HG03520 (cell line): ENCODE results near the gene NPW.
"Not testable (repeated sequence)": the region's sequence is repeated elsewhere in the genome, so short reads cannot be mapped to it uniquely, and the experiment has no call there.

Experiments used
- ATAC-seq: cut with Tn5 transposase; IDR thresholded peaks from one replicate; pipeline ENCODE4 v1.9.1; 2021; ENCODE audit warnings: mild to moderate bottlenecking, moderate library complexity; ENCODE audit not compliant: unreplicated experiment

NPW gene

DNA sequence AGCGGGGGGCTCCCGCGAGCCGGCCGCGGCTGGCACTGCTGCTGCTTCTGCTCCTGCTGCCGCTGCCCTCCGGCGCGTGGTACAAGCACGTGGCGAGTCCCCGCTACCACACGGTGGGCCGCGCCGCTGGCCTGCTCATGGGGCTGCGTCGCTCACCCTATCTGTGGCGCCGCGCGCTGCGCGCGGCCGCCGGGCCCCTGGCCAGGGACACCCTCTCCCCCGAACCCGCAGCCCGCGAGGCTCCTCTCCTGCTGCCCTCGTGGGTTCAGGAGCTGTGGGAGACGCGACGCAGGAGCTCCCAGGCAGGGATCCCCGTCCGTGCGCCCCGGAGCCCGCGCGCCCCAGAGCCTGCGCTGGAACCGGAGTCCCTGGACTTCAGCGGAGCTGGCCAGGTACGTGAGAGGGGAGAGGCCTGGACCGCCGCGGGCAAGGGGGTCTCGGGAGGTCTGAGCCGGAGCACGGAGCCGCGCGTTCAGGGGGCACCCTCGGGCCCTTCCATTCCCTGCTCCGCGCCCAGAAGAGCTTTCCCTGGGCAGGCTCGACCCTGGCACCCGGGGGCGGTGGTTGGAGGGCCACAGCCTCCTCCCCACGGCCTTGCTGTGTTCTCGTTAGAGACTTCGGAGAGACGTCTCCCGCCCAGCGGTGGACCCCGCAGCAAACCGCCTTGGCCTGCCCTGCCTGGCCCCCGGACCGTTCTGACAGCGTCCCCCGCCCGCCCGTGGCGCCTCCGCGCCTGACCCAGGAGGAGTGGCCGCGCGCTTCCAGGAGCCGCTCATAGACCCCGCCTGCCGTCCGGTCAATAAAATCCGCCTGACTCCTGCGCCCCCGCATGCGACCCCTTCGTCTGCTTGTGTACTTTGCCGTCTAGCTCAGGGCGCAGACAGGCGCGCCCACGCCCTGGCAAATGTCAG is 591 bp downstream of the NPW start:
- ATAC-seq = no peak

GRCh38 chr16:2022723-2023091 is 3.1 kb downstream of the NPW start:
- ATAC-seq = no peak

- ATAC-seq = peak; percentile 50
Observed at GRCh38 chr16:2023092-2024031, 3.8 kb downstream of the NPW start.

DNA sequence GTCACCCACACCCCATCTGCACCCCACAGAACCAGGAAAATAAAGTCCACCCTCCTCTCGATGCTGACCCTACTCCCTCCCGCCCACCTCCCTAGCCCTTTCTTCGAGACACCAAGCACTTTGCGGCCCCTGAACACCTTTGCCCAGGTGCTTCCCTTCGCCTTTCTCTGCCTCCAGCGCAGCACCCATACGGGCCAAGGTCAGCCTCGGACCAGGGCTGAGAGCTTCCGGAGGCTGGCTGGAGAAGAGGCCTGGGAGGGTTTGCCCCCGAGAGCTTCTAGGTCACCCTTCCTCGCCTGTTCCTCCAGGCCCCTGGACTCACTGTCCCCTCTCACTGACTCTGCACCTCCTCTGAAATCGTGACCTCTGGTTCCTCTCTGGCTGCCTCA is 4.4 kb downstream of the NPW start:
- no peak for ATAC-seq

DNA sequence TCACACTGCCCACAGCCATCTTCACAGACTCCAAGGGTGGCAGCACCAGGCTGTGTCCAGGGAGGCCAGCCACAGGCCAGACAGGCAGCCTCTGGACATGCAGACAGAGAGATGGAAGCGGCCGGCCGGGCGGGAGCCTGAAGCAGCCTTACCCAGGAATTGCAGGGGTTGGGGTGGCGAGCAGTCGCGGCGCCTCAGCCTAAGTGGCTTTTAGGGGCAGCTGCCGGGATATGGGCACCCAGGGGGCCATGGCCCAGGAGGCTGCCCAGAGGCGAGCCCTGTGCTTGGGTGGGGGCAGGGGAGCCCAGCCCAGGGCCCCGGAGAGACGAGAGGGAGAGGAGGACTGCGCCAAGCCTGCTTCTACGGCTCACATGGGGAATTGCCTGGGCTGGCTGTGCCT is 5.7 kb downstream of the NPW start:
- no peak for ATAC-seq

GRCh38 chr16:2025878-2026460 is 6.4 kb downstream of the NPW start:
- no peak for ATAC-seq

- ATAC-seq = no peak
Observed at GRCh38 chr16:2026461-2027023, 7.0 kb downstream of the NPW start, which contains the start of gene NHERF2. Gene NHERF2 (plus strand): TSS chr16:2026902. CDS start chr16:2027006, 104 bp downstream.

DNA sequence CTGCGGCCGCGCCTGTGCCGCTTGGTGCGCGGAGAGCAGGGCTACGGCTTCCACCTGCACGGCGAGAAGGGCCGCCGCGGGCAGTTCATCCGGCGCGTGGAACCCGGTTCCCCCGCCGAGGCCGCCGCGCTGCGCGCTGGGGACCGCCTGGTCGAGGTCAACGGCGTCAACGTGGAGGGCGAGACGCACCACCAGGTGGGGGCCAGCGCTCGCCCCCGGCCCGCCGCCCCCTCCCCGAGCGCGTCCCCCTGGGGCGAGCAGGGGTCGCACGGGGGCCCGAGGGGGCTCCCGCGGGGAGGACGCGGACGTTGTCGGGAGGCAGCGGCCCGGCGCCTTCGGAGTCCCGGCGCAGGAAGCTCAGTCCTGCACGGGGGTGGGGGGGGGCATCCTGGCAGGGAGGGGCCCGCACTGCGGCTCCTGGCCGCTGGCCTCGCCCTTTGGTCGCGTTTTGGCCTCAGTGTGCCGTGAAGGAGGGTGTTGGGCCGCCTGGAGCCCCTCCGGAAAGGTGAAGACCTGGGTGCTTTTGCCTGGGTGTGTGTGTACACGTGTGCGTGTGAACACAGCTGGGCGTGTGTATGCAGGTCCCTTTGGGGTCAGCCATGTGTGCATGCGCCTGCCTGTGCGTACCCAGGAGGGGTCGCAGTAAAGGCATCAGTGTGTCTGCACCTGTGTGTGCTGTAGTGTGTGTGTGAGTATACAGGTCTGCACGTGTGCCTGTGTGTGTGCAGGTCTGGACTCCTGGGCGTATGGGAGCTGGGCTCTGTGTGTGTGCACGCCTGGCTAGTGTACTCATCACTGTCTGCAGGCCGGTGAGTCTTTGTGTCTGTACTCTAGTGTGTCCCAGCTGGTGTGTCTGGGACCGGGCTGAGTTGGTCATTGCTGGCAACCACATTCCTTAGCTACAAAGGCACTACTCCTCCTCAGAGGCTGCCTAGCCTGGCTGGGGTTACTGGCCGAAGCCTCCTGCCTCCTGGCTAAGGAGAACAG is 7.7 kb downstream of the NPW start:
- no peak for ATAC-seq

GRCh38 chr16:2028146-2028545 is 8.6 kb downstream of the NPW start:
- ATAC-seq = no peak

- no peak for ATAC-seq
Observed at GRCh38 chr16:2028620-2029220, 9.1 kb downstream of the NPW start.

DNA sequence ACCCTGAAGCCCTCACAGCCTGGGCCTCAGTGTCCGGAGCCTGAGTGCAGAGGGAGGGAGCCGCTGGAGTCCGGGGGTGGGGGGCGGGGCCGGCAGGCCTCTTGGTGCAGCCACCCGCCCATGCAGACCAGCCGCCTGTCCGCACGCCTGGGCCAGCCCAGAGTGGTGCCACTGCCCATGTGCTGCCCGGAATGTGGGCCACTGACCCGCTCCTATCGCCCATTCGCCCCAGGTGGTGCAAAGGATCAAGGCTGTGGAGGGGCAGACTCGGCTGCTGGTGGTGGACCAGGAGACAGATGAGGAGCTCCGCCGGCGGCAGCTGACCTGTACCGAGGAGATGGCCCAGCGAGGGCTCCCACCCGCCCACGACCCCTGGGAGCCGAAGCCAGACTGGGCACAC is 9.8 kb downstream of the NPW start:
- ATAC-seq = no peak

- no peak for ATAC-seq
Observed at GRCh38 chr16:2030036-2030435, 10.5 kb downstream of the NPW start.

GRCh38 chr16:2031081-2031577 is 11.5 kb downstream of the NPW start:
- ATAC-seq = no peak

DNA sequence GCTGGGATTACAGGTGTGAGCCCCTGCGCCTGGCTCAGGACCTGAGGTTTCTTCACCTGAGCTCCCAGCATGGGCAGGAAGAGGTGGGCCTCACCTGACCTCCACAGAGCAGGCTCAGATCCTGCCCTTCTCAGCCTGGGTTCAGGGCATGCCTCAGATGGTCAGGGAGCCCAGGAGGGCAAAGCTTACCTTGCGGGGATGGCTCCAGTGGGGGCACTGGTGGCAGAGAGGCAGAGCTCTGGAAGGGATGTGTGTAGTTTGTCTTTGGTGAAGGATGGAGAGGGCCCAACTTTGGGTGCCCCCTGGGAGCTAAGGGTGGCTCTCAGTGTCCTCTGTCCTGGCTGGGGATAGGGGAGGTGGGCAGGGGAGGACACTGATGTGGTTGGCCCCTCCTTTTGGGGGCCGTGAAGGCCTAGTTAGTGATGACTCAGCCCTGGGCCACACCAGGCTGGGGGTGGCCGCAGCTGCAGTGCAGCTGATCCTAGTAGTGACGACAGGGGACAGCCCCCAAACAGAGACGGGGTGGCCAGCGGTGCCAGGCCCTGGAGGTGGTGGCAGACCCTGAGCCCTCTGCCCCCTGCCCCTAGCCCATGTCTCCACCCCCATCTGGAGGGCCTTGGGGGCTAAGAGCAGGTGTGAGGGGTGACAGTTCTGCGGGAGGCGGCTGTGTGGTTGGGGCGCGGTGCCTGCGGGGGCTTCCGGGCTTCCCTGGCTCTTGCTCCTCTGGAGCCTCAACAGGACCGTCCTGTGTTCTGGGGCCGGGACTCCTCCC is 12.9 kb downstream of the NPW start:
- ATAC-seq = no peak

DNA sequence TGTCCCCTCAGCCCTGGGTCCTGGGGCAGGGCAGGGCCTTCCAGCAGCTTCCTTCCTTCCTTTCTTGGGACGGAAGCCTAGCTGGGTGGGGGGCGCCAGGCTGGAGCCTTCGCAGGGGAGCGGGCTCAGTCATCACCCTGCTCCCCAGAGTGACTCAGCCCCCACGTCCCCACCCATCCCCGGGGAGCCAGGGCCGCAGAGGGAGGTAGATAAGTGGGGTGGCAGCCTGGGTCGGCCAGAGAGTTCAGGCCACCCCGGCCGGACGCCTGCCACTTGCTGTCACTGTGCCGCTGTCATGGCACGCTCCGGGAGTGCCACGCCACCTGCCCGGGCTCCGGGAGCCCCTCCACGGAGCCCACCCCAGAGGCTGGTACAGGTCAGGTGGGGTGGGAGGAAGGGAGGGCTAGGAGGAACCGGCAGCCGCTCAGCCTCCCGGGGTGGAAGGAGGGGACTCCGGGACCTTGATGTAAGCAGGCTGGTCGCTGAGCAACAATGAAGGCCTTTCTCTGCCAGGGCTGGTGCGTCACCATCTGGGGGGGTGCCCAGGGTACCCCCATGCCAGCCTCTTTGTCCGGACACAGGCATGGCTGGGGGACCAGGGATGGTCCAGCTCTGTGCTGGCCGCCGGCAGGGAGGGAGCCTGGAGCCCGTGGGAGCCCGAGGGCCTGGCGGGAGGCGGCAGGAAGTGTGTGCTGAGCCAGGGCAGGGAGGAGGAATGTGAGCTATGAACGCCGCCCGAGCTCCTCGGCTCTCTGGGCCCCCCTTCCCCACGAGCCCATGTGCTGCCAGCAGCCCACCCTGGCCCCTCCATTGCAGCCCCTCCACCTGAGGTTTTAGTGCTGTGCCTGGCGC is 13.7 kb downstream of the NPW start:
- no peak for ATAC-seq

DNA sequence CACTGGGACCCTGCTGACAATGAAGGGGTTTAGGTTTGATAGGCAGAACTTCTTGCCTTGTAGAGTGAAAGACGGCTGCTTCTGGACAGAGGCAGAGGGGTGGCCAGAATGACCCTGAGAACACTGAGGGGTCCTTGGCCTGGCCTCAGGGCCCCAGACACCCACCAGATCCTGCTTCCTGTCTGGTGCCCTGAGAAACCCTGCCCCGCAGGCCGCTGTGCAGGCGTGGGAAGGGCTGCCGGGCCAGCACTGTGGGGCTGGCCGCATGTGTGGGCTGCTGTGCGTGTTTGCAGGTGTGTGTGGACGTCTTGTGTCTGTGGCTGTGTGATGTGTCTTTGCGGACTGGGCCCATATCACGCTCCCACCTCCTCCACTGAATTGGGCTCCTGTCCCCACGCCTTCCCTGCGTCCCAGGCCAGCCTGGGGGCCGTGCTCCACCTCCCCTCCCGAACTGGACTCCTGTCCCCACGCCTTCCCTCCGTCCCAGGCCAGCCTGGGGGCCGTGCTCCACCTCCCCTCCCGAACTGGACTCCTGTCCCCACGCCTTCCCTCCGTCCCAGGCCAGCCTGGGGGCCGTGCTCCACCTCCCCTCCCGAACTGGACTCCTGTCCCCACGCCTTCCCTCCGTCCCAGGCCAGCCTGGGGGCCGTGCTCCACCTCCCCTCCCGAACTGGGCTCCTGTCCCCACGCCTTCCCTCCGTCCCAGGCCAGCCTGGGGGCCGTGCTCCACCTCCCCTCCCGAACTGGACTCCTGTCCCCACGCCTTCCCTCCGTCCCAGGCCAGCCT is 14.5 kb downstream of the NPW start:
- not testable (repeated sequence) for ATAC-seq
